Posterior cingulate gyrus (tissue), 11 donors: ENCODE data around the gene C10orf105.
A peak's percentile ranks its signal among the peaks of the same experiment; 100 is the strongest.

ENCODE experiments used
- DNase-seq, 10 donors: peaks; one replicate each; pipeline versions ENCODE4 v3.0.0 to v3.0.0-alpha.2; 2020 to 2021; ENCODE audit warnings: mixed read lengths in 3 of 10
- intact Hi-C: fragments of 100-400 bp; cut with DNase I; formaldehyde crosslinking; loops from one replicate; pipeline ENCODE4 v1.15.1; 2023

Gene C10orf105

DNA sequence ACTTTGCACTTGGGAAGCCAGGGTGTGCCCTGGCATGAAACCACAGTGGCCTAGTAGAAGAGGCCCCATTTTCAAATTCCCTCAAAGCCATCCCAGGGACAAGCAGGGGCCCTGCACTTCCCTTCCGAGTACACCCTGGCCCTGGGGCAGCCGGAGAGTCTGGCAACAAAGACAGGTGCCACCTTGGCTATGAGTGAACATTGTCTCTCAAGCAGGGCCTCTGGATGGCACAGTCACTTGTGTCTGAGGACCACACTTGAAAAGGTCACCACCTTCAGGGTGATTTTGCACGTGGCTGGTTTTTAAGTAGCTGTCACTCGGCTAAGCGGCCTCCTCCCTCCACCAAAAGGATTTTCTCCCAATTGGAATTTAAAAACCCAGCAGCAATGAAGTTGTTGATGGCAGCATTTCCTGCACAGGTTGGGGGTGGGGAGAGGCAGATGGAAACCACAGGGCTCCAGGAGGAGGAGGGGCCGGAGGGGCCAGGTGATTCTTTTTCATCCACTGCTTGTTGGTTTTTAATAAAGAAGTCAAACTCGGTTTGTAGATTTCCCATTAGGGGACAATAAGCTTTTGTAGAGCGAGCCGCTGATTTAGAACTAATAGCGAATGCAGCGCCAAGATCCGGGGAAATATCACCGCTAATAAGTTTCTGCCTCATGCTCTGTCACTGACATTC lies 33.9 kb downstream of the C10orf105 start:
- intact Hi-C loops = no loop called here

DNA sequence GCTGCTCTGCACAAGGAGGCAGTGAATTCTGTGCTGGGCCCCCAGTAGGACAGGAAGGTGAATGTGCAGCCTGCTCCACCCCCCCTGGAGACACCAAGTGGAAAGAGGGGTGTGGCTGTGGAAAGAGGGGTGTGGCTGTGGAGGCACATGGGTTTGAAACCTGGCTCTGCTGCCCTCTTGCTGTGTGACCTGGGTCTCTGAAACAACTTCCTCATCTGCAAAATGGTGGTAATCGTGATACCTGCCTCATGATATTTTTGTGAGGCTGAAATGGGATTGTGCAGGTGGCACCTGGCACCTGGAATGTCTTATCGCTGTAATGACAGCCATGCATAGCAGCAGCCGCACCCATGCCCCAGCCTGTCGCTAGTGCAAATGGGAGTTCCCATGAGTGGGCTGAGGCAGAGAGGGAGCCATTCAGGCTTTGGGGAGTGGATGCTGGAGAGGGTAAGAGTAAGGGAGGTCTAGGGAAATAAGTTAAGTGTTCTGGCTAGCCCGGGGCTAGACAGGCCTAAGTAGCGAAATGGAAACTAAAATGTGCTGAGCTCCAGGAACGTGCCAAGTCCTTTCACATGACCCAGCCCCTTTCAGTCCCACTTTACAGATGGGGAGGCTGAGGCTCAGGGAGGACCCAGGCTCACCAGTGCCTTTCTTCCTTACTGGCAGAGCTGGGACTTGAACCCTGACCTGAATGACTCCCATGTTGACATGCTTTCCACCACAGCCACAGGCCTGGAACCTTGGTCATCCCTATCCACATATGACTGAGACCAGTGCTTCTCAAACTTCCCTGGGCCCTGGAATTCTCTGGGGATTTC lies 35.0 kb downstream of the C10orf105 start:
- intact Hi-C loops = no loop called here
- DNase-seq = no peak

More for the DNA sequence above, 33.9 kb downstream of the C10orf105 start:
- no peak for DNase-seq

DNA sequence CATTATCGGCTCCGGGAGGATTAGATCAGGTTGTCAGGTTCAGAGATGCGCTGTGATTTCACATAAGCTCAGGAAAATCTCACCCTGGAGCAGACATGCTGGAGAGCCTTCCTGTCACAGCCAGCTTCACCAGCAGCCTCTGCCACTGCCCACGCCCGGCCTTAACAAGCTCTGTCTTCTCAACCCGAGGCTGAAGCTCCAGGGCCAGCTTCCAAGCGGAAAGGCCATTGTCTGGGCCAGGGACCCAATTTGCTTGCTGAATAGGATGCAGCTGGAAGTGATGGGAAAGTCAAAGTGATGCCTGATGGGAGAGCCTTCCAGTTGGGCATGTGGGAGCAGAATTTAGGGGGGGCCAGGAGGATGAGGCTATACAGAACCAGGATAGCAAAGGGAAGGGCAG lies 36.3 kb downstream of the C10orf105 start:
- peak in 3 of 10 donors; percentile 19 to 91 (median 26) for DNase-seq
- intact Hi-C loops = no loop called here

DNA sequence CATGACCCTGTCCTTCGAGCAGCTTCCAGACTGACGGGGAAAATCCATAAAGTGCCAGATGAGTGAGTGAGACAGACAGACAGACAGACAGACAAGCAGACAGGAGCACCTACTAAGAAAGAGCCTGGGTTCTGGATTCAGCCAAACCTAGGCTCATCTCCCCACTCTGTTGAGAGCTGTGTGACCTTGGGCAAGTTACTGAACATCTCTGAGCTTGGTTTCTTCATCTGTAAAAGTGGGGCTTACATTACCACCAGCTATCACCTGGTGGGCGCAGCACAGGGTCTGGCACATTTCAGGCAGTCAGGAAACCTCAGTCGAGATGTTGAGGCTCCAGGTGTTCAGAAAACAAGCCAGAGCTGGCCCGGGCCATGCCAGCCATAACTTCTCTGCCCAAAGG lies 37.6 kb downstream of the C10orf105 start:
- intact Hi-C loops = no loop called here
- no peak for DNase-seq

DNA sequence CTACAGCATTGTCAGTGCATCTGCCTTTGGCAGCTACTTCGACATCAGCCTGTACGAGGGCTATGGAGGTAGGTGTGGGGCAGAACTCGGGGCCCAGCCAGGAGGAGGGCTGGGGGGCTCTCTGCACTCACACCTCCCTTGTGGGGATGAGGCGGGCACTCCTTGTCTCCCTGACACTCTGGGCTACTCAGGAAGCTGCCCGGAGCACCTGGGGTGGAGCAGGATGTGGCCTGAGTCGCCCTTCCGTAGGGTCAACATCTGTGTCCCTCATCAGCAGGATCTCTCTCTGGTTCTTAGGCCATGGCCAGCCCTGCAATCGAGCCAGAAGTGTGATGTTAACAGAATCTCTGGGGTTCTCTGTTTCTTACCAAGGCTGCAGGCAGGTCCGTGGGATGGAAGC lies 40.2 kb downstream of the C10orf105 start:
- intact Hi-C loops = no loop called here
- DNase-seq = no peak

DNA sequence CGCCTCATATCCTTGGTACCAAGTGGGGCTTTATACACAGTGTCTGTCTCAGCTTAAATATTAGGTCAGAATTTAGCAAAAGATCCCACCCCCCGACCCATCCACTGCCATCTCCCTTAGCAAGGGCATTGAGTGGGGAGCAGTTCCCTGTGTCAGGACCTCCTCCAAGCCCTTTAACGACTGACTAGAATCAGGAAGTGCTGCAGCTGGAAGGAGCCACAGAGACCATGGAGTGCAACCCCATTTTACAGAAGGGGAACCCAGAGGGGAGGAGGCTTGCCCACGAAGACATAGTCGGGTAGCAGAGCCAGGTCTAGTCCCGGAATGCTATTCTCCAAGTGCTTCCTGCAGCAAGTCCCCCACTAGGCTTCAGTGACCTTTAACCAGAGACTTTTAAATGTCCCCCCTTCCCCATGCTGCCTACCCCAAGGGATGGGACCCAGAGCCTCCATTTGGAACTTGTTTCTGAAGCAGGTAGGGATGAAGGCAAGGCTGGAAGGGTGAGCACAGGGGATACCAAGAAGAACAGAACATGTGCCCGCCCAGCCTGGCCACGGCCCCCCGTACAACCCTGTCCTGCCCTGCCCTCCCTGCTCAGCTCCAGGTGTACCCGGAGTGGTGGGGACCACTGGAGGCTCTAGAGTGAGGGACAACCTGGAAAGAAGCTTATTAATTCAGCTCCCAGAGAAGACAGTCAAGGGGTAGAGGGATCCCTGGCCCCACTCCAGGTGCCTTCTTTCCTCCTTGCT lies 41.3 kb downstream of the C10orf105 start:
- no peak for DNase-seq
- intact Hi-C loops = no loop called here

DNA sequence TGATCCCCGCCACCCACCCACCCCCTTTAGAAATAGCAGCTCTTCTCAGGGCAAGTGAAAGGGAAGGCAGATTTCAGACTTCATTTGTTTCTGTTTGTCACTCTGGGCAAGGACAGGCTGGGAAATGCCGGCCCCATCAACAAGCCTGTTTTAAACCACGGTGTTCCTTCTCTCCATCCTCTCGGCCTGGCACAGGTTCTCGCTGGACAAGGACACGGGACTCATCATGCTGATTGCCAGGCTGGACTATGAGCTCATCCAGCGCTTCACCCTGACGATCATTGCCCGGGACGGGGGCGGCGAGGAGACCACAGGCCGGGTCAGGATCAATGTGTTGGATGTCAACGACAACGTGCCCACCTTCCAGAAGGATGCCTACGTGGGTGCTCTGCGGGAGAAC lies 42.3 kb downstream of the C10orf105 start:
- DNase-seq = no peak
- intact Hi-C loops = no loop called here

DNA sequence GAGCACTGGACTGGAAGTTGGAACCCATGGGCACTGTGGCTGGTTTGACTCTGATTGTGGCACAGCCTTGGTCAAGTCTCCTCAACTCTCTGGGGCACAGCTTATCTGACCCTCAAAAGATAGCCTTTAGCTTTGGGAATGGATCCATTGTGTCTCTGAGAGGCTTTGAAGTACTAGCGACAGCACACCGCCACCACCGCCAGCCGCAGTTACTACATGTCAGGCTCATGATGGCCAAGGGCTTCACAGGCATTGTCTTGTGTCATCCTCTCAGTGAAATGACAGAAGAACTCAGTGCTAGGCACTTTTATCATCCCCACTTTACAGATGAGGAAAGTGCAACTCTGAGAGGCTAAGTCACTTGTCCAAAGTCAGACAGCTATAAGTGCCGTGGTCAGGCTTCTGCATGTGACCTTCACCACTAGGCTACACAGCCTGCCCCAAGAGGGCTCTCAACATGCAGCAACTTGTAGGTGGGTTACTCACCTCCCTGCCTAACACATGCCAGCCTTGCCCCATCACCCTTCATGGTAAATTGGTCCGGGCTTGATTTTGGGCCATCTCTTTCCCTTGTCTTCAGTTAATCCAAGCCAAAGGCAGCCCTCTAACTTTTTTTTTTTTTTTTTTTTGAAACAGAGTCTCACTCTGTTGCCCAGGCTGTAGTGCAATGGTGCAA lies 44.1 kb downstream of the C10orf105 start:
- intact Hi-C loops = no loop called here
- DNase-seq = no peak

DNA sequence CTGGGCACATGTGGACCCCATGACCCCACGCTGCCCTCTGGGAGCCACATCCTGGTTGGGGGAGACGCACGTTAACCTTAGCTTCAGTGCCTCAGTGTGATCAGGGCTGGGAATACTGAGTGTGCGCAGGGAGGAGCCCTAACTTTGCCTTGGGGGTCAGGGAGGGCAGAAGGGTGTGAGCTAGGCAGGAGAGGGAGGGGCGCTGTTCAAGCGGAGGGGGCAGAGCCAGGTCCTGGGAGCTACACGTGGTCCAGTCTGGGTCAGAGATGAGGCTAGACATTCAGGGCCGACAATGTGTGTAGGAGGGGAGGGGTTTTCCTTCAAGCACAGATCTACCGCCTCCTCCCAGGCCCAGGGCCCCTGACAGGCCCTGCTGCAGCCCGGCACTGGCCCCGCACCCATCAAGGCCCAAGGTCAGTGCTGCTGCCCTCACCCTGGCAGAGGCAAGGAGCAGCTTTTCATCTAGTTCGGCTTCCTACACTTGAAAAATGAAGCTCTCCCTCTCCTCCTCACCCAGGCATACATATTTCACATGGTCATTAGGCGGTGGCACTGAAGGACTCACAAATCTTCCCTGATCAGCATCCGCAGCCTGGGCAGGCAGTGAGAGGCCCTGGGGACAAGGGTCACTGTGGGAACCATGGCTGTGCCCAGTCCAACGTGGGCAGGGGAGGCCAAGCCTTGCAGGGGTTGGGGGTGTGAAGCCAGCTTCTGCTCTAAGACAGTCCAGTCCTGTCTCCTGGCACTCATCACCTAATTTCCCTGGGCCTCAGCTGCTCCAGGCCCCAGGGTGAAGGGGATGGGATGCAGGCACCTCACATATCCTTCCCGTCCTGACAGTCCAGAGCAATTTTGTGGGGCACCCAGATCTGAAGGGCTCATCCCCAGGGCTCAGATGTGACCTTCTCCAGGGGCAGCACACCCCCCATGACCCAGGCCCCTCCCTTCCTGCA lies 47.3 kb downstream of the C10orf105 start:
- intact Hi-C loops = no loop called here
- no peak for DNase-seq

DNA sequence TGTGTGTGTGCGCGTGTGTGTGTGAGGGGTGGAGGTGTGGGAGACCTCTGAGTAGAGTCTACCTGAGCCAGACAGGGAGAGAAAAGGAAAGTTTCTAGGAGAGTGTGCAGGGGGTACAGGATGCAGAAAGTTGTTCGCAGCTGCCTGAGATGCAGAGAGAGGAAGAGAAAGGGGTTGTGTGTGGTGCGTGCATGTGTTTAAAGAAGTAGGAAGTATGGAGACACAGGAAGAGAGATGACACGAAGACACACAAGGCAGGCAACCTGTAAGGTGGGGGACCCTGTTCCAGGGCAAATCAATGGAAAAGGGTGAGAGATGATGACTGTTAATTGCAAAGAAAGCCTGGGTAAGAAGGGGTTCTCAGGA lies 52.2 kb downstream of the C10orf105 start:
- DNase-seq = no peak
- intact Hi-C loops = no loop called here

DNA sequence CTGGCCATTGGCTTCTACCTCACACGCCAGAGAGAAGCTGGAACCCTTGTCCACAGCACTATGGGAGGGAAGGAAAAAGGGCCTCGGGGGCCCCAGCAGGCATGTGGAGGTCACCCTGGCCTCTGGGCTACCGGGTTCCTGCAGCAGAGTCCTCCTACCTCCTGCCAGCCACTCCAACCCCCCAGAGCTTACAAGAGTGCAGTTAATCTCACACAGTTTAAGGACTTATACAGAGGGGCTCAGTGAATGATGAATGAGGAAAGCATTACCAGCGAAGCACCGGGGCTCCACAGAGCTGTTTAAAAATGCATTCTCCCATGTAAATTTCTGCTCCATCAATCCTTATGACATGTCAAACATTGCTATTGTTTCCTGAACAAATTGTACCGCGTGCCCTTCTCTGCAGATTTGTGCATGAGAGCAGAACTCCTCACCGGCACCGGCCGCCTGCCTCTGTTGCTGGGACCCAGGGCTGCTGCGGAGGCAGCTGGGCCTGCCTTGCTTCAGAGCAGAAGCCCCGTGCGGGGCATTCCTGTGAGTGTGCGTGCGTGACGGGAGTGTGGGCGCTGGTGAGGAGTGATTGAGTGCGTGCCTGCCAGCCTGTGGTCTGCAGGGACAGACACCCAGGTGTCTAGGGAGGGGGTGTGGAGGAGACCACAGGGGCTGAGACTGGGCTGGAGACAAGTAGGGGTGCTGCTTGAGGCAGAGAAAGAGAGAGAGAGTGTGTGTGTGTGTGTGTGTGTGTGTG lies 52.8 kb downstream of the C10orf105 start:
- DNase-seq = no peak
- intact Hi-C loops = no loop called here

DNA sequence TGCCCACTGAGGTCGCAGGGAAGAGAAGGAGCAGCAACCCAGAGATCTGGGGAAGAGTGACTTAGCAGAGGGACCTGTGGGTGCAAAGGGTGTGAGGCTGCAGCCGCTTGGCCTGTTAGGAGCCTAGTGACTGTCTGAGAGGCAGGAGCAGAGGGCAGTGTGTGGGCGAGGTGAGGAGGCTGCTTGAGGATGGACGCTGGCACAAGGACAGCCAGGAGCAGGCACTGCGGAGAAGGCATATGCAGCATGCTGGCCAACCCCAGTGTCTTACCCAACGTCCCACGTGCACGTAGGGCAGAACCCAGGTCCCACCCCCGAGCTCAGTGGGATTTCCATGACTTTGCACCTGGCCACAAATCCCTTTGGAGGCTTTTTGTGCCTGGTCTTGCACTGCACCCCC lies 54.1 kb downstream of the C10orf105 start:
- DNase-seq = no peak
- intact Hi-C loops = no loop called here

DNA sequence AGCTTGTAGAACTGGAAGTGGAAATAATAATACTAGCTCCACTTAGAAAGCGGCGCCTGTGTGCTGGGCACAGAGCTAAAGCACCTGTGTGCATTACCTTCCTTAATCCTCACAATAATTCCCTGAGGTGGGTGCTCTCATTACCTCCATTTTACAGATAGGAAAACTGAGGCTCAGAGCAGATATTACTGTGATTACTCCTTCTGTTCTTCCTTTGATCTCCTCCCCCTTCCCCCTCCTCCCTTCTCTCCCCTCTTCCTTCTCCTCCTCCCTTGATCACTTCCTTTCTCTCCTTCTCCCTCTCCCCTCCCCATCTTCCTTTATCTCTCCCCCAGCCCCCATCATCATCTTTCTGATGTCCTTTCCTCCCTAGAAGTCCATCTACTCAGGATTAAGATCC lies 55.0 kb downstream of the C10orf105 start:
- intact Hi-C loops = no loop called here
- no peak for DNase-seq

DNA sequence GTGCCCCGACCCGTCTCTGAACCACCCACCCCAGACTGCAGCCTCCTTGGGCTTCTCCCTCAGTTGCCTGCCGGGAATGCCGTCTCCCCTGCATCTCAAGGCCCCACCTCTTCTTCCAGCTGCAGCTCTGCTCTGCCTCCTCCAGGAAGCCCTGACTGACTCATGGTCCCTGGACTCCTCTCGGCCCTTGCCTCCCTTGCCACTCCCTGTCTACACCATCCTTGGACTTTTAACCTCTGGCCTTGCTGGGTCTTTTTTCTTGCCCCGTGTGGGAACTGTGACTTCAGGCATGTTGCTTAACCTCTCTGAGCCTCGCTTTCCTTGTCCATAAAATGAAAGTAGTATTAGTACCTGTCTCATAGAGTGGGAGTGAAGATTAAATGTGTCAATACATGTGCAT lies 56.3 kb downstream of the C10orf105 start:
- intact Hi-C loops = no loop called here
- DNase-seq = no peak

DNA sequence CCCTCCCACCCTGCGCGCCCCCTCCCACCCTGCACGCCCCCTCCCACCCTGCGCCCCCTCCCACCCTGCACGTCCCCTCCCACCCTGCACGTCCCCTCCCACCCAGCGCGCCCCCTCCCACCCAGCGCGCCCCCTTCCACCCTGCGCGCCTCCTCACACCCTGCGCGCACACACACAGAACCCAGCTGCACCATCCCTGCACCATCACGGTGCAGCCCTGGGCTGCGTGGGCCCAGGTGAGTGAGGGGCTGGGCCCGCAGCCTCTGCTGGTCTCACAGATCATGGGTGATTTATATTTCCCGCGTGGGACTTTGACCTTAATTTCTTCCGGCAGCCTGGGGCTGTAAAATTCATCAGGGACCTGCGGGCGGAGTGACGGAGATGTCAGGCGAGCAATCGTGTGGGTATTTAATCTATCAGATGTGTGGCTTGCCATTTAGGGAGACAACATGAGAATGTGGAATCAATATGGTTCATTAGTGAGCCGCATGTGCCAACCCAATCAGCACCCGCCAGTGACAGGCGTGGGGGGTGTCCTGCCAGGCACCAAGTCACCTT lies 57.7 kb downstream of the C10orf105 start:
- no peak for DNase-seq
- intact Hi-C loops = no loop called here
